HG02885 (cell line): ENCODE results near the gene DAPK2.

ENCODE experiments used
- ATAC-seq: cut with Tn5 transposase; IDR thresholded peaks from one replicate; pipeline ENCODE4 v1.9.1; 2021; ENCODE audit warnings: mild to moderate bottlenecking; ENCODE audit not compliant: unreplicated experiment, poor library complexity

The DAPK2 gene

DNA sequence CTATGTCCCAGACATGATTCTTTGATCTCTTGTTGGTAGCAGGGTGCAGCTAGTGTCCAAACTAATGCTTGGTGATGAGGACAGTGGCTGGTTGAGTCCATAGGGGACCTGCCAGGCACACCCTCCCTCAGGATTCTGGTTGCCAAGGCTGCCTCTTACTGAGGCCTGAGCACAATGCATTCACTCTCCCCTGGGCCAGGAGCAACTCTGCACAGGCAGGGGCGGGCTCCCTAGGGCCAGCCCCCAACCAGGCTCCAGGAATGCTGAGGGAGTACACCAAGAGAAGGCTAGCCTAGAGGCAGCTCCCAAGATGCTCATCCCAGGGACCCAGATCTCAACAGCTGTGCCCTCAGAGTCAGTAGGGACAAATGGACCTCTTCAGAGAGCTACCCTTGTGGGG is 166.3 kb downstream of the DAPK2 start:
- ATAC-seq = no peak

GRCh38 chr15:63879211-63879610 is 167.1 kb downstream of the DAPK2 start:
- ATAC-seq = no peak

GRCh38 chr15:63877713-63878271 is 168.5 kb downstream of the DAPK2 start:
- no peak for ATAC-seq

DNA sequence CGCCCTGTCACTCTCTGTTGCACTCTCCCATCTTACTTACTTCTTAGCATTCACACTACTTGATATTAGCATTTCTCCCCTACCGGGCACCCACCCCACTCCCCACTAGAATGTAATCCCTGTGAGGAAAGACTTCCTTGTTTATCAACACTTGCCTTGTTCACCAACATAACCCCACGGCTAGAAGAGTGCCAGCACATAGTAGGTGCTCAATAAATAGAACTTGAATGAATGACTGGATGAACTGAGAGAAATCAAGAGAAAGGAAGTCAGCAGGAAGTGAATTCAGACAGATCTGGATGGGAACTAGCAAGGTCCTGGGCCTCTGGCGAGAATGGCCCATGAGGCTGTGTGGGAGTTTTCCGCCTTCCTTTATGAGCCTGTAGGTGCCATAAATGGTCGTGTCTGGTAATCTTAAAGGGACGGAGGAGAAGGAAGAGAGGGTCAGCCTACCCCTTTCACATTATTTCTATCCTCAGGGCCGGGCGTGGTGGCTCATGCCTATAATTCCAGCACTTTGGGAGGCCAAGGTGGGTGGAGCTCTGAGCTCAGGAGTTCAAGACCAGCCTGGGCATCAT is 170.1 kb downstream of the DAPK2 start:
- ATAC-seq = no peak

DNA sequence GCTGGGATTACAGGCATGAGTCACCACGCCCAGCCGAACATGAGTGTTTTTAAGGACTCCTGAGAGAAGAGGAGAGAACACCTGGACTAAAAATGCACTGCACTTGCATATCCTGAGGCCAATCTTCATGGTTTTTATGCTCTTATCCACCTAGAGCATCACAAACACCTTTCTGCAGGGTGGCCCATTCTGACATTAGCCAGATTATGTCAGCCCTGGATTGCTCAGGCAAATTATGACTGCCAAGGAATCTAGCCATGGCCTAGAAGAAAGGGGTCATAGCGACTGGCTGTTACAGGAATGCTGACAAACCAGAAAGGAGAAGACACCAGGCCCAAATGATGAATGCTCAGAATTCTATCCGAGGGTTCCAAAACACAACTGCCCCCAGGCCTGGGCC is 171.7 kb downstream of the DAPK2 start:
- ATAC-seq = no peak

GRCh38 chr15:63872759-63873510 is 173.3 kb downstream of the DAPK2 start:
- no peak for ATAC-seq

- ATAC-seq = no peak
These were observed 175.6 kb downstream of the DAPK2 start for GRCh38 chr15:63870487-63871209.

GRCh38 chr15:63870043-63870394 is 176.3 kb downstream of the DAPK2 start:
- ATAC-seq = no peak

DNA sequence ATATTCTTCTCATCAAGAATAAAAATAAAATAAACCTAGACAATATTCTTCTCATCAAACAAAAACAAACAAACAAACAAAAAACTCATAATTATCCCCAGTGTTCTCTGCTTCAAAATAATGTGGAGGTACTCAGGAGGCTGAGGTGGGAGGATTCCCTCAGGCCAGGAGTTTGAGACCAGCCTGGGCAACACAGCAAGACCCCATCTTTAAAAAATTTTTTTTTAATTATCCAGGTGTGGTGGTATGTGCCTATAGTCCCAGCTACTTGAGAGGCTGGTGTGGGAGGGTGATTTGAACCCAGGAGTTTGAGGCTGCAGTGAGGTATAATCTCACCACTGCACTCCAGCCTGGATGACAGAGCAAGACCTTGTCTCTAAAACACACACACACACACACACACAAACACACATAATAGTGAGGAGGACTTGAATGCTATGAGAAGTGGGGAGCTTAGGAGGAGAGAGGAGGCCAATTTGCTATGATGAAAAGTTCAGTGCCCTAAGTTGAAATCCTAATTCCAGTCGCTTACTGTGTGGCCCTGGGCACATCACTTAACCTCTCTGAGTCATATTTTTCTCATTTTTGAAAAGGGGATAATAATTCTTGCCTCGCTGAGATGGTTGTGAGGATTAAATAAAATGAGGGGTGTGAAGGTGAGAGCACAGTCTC is 176.8 kb downstream of the DAPK2 start:
- no peak for ATAC-seq

DNA sequence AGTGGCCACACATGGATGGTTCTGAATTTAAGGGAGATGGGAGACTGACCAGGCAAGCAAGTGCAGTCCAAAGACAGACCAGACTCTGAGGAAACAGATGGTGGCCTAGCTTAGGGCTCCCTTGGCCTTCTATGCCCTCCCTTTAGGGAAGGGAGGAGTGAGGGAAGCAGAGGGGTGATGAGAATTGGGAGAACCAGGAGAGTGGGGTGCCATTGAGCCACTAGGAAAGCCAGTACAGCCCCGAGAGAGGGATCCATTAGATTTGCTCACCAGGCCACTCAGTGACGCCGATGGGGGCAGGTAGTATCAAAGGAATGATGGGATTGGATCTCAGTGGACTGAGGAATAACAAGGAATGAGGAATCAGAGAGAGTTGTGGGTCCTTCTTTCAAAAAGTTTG is 182.1 kb downstream of the DAPK2 start:
- ATAC-seq = no peak

GRCh38 chr15:63861946-63862517 is 184.3 kb downstream of the DAPK2 start:
- ATAC-seq = no peak

- ATAC-seq = no peak
These were observed 185.7 kb downstream of the DAPK2 start for GRCh38 chr15:63860555-63860954.

DNA sequence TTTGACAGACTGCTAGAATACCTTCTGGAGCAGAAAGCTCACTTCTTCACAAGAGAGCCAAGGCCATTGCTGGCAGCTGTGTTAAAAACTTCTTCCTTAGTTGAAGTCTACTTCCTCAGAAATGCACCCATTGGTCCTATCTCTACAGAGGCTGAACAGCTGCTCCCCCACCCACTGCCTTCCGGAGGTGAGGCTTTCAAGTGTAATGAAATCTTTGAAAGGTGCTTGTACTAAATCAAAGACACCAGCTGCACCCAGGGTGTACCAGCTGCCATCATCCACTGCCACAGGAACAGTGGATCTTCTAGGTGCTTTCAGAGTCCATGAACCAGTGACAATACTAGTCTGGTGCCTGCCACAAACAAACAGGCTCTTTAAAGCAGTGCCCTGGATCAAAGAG is 186.1 kb downstream of the DAPK2 start:
- no peak for ATAC-seq

DNA sequence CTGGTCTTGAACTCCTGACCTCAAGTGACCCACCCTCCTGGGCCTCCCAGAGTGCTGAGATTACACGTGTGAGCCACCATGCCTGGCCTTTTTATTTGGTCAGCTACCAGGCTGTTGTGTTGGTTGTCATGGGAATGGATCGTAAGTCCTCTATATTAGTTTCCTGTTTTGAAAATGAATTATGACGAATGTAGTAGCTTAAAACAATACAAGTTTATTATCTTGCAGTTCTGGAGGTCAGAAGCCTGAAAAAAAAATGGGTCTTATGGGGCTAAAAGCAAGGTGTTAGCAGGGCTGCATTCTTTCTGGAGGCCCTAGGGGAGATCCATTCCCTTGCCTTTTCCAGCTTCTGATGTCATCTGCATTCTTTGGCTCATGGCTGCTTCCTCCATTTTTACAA is 187.4 kb downstream of the DAPK2 start:
- ATAC-seq = no peak

- ATAC-seq = no peak
These were observed 187.8 kb downstream of the DAPK2 start for GRCh38 chr15:63858448-63858847.

- ATAC-seq = no peak
These were observed 188.8 kb downstream of the DAPK2 start for GRCh38 chr15:63857461-63857856.
